Heart left ventricle (tissue), 13 donors: ENCODE measurements around the gene MAML2.

Source experiments
- POLR2A ChIP-seq, 2 donors: fragments of 450-650 bp; IDR thresholded peaks; one replicate each; pipeline ENCODE4 v1.6.1; 2017; ENCODE audit warnings: antibody characterized with exemption in 2 of 2, mild to moderate bottlenecking in 2 of 2, moderate library complexity in 2 of 2
- TF ChIP-seq, protein P1 (sequence below), 12 donors: fragments of 200-600 bp; sonication (generic) in 4 of 12; IDR thresholded peaks; one replicate each; pipeline versions ENCODE4 v1.5.0 to v1.8.0; 2018 to 2022; ENCODE audit warnings: antibody characterized with exemption in 12 of 12, mild to moderate bottlenecking in 5 of 12
- donor health status: ischemic (EF 13 %, LVEDD 7.1; RV severe dilation, severe dysfunction).
- donor health status: DM: no; HTN: yes; CAD: no.
- donor health status: DM: no; HTN: no; CAD: no.
- donor health status: ischemic (EF 25% LVEDD 6.9; RV normal size, moderate dysfunction).
- donor health status: ischemic (EF 25% LVEDD 5.7; RV mildly dilated, moderate dysfunction).
- donor health status: ischemic (EF 35%, LVEDD 5.7; RV mildly dilated, moderate dysfunction).
- donor health status: nonischemic (EF 11% LVEDD 7.7; RV severe dilation, severe dysfunction).
- donor health status: DM: yes; HTN: yes; CAD: no.
- donor health status: PGD.
- donor health status: ischemic (EF 29% LVEDD 5.4; RV normal size, mild dysfunction).
- donor health status: nonischemic (EF 23%, LVEDD 6.1; RV moderate dilation, normal function).

GRCh38 chr11:96095884-96096303, 247.1 kb downstream of the MAML2 start:
- TF ChIP-seq, protein P1, sequence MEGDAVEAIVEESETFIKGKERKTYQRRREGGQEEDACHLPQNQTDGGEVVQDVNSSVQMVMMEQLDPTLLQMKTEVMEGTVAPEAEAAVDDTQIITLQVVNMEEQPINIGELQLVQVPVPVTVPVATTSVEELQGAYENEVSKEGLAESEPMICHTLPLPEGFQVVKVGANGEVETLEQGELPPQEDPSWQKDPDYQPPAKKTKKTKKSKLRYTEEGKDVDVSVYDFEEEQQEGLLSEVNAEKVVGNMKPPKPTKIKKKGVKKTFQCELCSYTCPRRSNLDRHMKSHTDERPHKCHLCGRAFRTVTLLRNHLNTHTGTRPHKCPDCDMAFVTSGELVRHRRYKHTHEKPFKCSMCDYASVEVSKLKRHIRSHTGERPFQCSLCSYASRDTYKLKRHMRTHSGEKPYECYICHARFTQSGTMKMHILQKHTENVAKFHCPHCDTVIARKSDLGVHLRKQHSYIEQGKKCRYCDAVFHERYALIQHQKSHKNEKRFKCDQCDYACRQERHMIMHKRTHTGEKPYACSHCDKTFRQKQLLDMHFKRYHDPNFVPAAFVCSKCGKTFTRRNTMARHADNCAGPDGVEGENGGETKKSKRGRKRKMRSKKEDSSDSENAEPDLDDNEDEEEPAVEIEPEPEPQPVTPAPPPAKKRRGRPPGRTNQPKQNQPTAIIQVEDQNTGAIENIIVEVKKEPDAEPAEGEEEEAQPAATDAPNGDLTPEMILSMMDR (IDR thresholded peaks at IDR 0.05) = no peak
- TF ChIP-seq POLR2A (IDR thresholded peaks at IDR 0.05) = no peak
